ENCODE measurements around the gene PGBD1.

Gene PGBD1

DNA sequence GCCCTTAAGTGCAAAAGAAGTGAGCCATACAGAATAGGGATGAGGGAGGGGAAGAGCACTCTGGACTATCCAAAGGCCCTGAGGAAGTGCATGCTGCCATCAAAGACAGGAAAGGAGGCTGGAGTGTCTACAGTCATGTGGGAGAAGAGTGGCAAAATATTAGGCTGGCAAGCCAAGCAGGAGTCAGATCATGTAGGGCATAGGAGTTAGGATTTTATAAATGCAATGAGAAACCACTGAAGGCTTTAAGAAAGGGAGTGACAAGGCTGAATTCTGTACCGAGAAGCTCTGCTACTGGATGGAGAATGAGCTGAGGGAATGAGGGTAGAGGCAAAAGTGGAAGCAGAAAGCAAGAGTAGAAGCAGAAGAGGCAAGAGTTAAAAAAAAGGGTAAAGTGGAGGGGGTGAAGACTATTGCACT lies 52.2 kb downstream of the PGBD1 start:
- in situ Hi-C loops (cut with HindIII; ENCODE audit: low sequenced_read_pairs): no loop called here

DNA sequence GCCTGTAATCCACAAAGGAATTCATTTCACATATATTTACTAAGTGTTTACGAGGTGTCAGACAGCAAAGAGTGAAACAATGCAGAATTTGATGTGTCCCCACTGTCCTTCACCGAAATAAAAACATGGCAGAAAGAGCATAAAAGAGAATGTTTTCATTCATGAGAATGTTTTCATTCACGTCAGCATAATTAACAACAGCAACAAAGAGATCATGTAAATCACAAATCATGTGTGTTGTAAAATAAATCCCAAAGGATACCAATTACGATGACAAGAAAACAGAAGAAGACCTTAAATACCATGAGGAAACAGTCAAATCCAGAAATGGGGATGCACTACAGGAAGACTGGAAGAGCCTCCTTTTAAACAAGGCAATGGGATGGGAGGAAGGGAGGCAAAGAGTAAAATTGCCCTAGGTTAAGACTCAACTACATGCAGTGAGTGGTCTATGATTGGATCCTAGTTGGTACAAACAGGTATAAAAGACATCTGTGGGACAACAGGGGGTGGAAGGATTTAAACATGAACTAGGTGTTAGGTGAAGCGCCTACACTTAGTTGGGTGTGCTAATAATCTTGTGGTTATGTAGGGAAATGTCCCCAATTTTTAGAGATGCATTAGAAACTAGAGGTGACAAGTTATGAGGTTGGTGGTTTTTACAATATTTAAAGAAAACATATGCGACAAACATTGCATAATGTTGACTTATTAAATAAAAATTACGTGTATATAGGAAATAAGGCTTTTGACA lies 53.1 kb downstream of the PGBD1 start:
- DNase-seq (ENCODE audit: low read depth, low spot score): no peak
- H3K4me3 ChIP-seq (ENCODE audit: low read depth, low read length): no peak overlapping the region
- TF ChIP-seq, protein P1, sequence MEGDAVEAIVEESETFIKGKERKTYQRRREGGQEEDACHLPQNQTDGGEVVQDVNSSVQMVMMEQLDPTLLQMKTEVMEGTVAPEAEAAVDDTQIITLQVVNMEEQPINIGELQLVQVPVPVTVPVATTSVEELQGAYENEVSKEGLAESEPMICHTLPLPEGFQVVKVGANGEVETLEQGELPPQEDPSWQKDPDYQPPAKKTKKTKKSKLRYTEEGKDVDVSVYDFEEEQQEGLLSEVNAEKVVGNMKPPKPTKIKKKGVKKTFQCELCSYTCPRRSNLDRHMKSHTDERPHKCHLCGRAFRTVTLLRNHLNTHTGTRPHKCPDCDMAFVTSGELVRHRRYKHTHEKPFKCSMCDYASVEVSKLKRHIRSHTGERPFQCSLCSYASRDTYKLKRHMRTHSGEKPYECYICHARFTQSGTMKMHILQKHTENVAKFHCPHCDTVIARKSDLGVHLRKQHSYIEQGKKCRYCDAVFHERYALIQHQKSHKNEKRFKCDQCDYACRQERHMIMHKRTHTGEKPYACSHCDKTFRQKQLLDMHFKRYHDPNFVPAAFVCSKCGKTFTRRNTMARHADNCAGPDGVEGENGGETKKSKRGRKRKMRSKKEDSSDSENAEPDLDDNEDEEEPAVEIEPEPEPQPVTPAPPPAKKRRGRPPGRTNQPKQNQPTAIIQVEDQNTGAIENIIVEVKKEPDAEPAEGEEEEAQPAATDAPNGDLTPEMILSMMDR (IDR thresholded peaks at IDR 0.05; ENCODE audit: low read depth, low read length): no peak
- in situ Hi-C loops (cut with HindIII; ENCODE audit: low sequenced_read_pairs): no loop called here

More for the DNA sequence above, 52.2 kb downstream of the PGBD1 start:
- no peak for DNase-seq (ENCODE audit: low read depth, low spot score)
- TF ChIP-seq, protein P1 (IDR thresholded peaks at IDR 0.05; ENCODE audit: low read depth, low read length): no peak
- H3K4me3 ChIP-seq (ENCODE audit: low read depth, low read length): no peak overlapping the region

DNA sequence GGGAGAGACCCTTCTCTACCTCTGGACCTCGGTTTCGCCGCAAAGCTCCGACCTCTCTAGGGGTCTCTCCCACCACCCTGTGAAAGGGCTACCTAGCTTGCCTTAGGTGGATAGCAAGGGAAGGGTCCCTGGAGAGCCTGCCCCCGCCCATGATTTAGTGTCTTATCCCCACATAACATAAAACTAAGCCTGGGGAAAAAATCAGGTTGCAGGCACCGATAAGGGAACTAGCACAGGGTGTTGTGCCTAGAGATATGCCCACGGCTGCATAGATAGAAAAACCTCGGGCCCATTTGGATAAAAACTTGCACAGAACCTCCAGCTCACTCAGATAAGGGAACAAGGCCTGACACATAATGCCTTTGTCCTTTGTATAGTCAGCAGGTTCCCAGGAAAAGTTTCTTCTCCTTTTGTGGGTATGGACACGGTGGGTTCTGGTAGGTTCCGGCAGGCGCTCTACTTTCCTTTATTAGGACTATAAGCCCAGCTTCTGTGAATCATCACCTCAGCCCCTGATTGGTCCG lies 53.7 kb downstream of the PGBD1 start:
- peak overlapping the region; percentile 71 for H3K4me3 ChIP-seq (ENCODE audit: low read depth, low read length)
- TF ChIP-seq, protein P1 (IDR thresholded peaks at IDR 0.05; ENCODE audit: low read depth, low read length): no peak
- no peak for DNase-seq (ENCODE audit: low read depth, low spot score)
- in situ Hi-C loops (cut with HindIII; ENCODE audit: low sequenced_read_pairs): no loop called here

DNA sequence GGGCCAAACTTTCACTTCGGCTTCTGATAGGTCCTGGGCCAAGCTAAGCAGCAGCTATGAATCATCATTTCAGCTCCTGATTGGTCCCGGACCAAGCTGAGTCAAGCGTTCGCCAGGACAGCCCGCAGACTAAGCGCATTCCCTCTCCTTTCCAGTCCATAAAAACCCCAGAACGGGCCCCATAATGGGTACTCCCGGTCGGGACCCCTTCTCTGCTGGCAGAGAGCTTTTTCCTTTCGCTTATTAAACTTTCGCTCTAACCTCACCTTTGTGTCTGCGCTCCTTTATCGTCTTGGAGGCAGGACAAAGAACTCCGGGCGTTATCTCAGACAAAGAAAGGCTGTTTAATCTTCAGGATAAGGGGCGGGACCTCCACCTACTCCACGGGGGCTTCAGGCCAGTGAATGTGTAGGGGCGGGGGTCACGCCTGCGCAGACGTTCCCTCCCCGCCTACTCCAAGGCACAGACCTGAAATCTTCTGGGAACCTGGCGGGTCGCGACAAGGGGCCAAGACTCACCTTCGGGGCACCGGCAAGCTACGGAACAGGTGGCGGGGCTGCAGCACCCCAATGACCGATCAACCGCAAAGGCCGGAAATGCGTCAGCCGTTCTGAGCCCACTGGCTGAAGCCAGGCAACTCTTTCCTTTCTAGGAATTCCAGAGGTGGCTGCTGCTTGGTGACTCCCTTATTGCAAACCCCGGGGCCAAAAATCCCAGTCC lies 54.4 kb downstream of the PGBD1 start, which contains the start of gene ZSCAN31:
ZSCAN31 (minus strand) TSS at position 585 of the 720 bp plus-strand sequence. CDS start 6,465 bp downstream, outside the sequence.
- in situ Hi-C loops (cut with HindIII; ENCODE audit: low sequenced_read_pairs): no loop called here
- TF ChIP-seq, protein P1 (IDR thresholded peaks at IDR 0.05; ENCODE audit: low read depth, low read length): no peak
- DNase-seq (ENCODE audit: low read depth, low spot score): peak; percentile 99
- H3K4me3 ChIP-seq (ENCODE audit: low read depth, low read length): peak within 1 kb of the TSS; percentile 71

DNA sequence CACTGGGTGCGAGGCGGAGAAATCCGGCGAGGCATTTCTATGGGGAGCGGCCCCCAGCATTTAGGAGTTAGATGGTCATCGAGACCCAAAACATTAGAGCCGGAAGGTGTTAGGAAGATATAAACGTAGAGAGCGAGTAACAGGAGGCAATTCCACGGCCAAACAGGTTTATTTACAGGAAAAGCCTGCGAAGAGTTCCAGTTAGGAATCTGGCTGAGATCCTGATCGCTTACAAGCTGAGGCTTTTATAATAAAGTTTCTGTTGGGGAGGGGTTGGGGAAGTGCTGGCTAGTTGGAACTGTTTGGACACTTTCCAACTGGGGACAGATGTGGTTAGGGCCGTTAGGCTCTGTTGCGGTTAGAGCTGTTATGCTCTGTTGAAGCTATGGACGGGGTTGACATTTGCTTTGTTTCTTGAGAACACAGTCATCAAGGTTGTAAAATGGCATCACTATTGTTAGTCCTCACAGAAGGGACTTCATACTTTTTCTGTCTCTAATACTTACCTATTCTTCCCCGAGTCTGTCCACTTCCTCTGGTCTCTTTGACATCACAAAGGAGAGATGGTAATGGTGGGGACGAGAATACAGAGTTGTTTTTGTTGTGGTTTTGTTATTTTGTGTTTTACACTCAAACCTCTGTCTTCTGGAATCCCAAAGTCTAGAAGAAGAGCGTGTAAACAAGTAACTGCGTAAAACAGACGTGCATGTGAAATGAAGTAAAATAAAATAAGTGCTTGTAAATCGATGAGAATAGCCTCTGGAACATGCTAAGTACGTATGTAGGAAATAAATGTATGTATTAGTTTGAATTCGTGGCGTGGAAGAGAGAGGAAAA lies 55.1 kb downstream of the PGBD1 start:
- in situ Hi-C loops (cut with HindIII; ENCODE audit: low sequenced_read_pairs): no loop called here
- TF ChIP-seq, protein P1 (IDR thresholded peaks at IDR 0.05; ENCODE audit: low read depth, low read length): no peak
- peak overlapping the region; percentile 71 for H3K4me3 ChIP-seq (ENCODE audit: low read depth, low read length)
- peak; percentile 51 for DNase-seq (ENCODE audit: low read depth, low spot score)

DNA sequence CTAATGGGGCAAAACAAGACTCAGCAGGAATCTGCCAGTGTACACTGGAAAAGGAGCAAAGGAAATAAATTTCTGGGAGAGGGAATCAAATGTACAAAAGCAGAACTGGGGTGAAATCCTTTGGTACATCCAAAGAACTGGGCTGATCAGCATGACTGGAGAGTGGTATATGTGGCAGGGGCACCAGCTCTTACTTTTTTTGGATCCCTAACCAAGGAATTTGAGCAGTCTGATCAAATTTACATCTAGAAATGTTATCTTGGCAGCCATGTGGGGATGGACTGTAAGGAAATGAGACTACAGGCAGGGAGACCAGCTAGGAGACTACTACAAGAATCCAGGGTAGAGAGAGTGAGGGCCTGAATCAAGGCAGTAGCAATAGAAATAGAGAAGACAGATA lies 55.7 kb downstream of the PGBD1 start:
- in situ Hi-C loops (cut with HindIII; ENCODE audit: low sequenced_read_pairs): no loop called here
- TF ChIP-seq, protein P1 (IDR thresholded peaks at IDR 0.05; ENCODE audit: low read depth, low read length): no peak
- no peak for DNase-seq (ENCODE audit: low read depth, low spot score)
- peak overlapping the region; percentile 71 for H3K4me3 ChIP-seq (ENCODE audit: low read depth, low read length)
